ENCODE data around the gene SLC17A2.

The SLC17A2 gene

DNA sequence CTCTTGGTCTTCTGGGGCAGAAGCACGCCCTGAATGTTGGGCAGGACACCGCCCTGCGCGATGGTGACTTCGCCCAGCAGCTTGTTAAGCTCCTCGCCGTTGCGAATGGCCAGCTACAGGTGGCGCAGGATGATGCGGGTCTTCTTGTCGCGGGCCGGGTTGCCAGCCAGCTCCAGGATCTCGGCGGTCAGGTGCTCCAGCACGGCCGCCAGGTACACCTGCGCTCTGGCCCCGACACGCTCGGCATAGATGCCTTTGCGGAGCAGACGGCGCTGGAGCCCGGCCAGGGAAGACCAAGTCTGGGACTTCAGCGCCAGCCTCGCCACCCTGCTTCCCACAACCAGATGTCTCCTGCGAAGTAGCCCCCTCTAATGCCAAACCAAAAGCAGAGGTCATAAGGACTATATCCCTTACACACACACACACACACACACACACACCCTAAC is 48.4 kb downstream of the SLC17A2 start:
- DNase-seq, result no peak

GRCh38 chr6:25880601-25881000 is 49.9 kb downstream of the SLC17A2 start:
- no peak for DNase-seq

GRCh38 chr6:25878721-25879322 is 51.7 kb downstream of the SLC17A2 start:
- no peak for DNase-seq

DNA sequence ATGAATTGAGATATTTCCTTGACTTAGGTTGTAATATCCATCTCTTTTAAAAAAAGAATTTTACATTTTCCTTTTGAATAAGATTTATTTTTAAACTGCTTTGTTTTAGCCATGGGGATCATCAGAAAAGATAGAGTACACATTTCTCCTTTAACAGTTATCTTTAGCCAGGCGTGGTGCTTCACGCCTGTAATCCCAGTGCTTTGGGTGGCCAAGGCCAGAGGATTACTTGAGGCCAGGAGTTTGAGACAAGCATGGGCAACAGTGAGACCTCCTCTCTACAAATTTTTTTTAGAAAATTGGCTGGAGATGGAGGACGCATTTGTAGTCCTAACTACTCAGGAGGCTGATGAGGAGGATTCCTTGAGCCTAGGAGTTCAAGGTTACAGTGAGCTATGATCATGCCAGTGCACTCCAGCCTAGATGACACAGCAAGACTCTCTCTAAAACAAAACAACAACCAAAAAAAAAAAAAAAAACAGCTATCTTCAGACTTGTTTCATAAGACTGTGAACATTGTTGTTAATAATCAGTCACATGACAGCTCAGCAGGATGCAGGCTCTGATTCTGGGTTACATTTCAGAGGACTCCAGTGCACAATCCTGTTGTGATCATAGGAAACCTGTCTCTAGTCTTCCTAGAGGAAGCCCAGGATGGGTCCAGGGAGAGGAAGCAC is 54.4 kb downstream of the SLC17A2 start:
- DNase-seq, result no peak

GRCh38 chr6:25875563-25875905 is 55.0 kb downstream of the SLC17A2 start:
- no peak for DNase-seq

DNA sequence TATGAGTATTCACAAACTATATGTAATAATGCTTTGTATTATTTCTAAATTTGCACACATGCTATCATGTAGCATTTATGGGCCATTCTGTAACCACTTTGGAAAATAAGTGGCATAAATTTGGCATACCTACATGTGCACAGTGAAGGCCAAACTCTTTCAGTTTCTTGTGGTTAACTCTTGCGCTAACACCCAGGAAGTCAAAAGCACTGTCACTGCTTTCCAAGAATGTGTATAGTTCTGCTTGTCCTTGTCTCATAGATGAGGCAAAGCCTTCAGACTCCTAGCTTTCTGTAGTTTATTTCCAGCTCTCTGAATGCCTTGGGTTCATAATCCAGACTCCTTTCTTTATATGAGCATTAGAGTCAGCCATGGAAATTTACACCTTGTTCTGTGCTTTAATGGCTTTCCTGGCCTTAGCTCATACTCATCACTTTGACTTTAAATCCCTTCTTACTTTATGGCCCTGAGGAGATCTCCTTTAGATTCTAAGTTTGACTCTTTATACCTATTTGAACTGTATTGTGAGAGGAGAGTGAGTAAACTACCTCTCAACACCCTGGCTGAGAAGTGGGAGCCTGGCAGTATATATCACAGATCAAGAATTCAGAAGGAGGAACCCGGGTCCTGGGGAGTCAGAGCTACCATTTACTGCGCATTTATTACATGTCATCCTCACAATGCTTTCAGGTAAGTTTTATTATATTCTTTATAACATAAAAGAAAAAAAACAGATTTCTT is 55.5 kb downstream of the SLC17A2 start:
- no peak for DNase-seq

GRCh38 chr6:25874118-25874517 is 56.4 kb downstream of the SLC17A2 start, which contains the start of gene SLC17A3:
Gene SLC17A3, minus strand, starts transcription at chr6:25874243. Its CDS starts 5,856 bp downstream, at chr6:25868387.
- DNase-seq, result no peak

DNA sequence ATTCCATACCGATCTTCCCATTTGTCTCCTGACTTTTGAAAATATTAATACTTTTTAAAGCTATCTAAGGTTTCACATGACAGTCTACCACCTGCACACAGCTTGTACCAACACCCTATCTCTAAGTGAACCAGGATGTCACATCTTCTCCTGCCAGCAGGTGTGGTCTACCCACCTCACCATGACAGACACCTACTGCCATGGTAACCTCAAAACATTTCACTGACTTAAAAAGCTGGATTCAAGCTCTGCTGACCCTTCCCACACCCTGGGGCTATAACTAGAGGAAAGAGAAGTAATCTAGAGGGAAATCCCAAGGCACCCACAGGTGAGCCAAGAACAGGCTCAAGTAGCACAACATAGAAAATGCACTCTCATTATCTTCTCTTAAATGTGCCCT is 57.7 kb downstream of the SLC17A2 start:
- DNase-seq, result no peak

GRCh38 chr6:25869840-25870239 is 60.7 kb downstream of the SLC17A2 start:
- DNase-seq, result no peak

GRCh38 chr6:25868436-25869183 is 61.9 kb downstream of the SLC17A2 start:
- no peak for DNase-seq

DNA sequence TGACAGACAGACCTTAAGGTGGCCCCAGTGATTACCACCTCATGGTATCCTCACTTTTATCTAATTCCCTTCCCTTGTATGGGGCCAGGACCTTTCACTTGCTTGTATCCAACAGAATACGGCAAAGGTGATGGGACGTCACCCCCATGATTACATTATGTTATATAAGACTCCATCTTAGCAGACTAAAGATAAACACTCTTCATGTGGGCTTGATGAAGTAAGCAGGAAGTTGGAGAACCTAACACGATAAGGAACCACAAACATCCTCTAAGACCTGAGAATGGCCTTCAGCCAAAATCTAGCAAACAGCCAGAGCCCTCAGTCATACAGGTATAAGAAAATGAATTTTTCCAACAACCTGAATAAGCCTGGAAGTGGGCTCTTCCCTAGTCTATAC is 64.5 kb downstream of the SLC17A2 start:
- no peak for DNase-seq

DNA sequence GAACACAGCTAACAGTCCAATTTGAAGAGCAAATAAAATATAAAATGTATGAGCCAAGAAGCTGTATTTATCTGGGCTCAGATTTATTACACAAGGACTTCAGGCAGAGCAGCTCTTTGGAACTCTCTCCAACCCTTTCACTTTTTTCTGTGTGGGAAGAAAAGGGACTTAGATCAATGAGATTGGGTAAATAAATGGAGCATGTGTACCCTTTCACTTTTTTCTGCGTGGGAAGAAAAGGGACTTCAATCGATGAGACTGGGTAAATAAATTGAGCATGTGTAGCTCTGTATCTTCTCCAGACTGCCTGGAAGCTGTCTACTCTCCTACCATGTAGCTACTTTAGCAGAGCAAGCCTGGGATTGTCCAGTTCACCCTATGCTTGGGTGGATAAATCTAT is 67.1 kb downstream of the SLC17A2 start:
- no peak for DNase-seq

All from fibroblast of skin of right quadriceps (primary cell).